Suppressor macrophage treated with lipopolysaccharide for 1 hour (primary cell): ENCODE results near the gene IGFALS.

Experiments used
- DNase-seq, 3 donors: peaks; one replicate each; pipeline ENCODE4 v3.0.0-alpha.2; 2020 to 2022

IGFALS gene

GRCh38 chr16:1775006-1775845 is 18.3 kb downstream of the IGFALS start:
- DNase-seq = no peak

GRCh38 chr16:1774448-1774780 is 19.1 kb downstream of the IGFALS start:
- no peak for DNase-seq

GRCh38 chr16:1773703-1774447 is 19.6 kb downstream of the IGFALS start:
- peak; percentile 35 to 60 (median 53) for DNase-seq

GRCh38 chr16:1772908-1773702 is 20.4 kb downstream of the IGFALS start, which contains the start of gene MRPS34:
Gene MRPS34, minus strand, starts transcription at chr16:1773134. Its CDS starts 15 bp downstream, at chr16:1773119.
- peak; percentile 88 to 95 (median 93) for DNase-seq

- DNase-seq = peak in 2 of 3 donors; percentile 36 to 46
Measured at GRCh38 chr16:1772362-1772907, 21.1 kb downstream of the IGFALS start, which contains the start of gene EME2. Gene EME2, plus strand, starts transcription at chr16:1772810. Its CDS starts 418 bp downstream, at chr16:1773228.

GRCh38 chr16:1771864-1772361 is 21.6 kb downstream of the IGFALS start:
- peak in 1 of 3 donors; percentile 21 for DNase-seq

- DNase-seq = peak; percentile 71 to 91 (median 81)
Measured at GRCh38 chr16:1771188-1771863, 22.2 kb downstream of the IGFALS start, which contains the start of gene NME3. Gene NME3, minus strand, starts transcription at chr16:1771543. Its CDS starts 9 bp downstream, at chr16:1771534.

GRCh38 chr16:1770328-1771187 is 22.9 kb downstream of the IGFALS start:
- DNase-seq = peak; percentile 38 to 76 (median 46)

GRCh38 chr16:1769402-1770300 is 23.9 kb downstream of the IGFALS start:
- DNase-seq = no peak

- no peak for DNase-seq
Measured at GRCh38 chr16:1768767-1769401, 24.6 kb downstream of the IGFALS start.

- DNase-seq = no peak
Measured at GRCh38 chr16:1768061-1768766, 25.3 kb downstream of the IGFALS start.

GRCh38 chr16:1767116-1767994 is 26.1 kb downstream of the IGFALS start:
- no peak for DNase-seq

- DNase-seq = no peak
Measured at GRCh38 chr16:1766701-1767100, 26.8 kb downstream of the IGFALS start.

GRCh38 chr16:1766231-1766630 is 27.3 kb downstream of the IGFALS start:
- no peak for DNase-seq

- no peak for DNase-seq
Measured at GRCh38 chr16:1765826-1766225, 27.7 kb downstream of the IGFALS start.

- DNase-seq = no peak
Measured at GRCh38 chr16:1764971-1765370, 28.5 kb downstream of the IGFALS start.
